ENCODE data around the gene KRTAP10-3. TPM values are rescaled to one million over a fixed set of nuclear protein-coding genes. Genes with fewer than 3 reads are reported as not detected.

KRTAP10-3 gene
- total and polyA plus RNA-seq, 2 donors (not counting 3 experiments of a cell fraction or from before 2014, with no cell fraction given): not detected

GRCh38 chr21:44509539-44509938, 49.1 kb downstream of the KRTAP10-3 start:
- FAIRE-seq: no peak
- dilution Hi-C loops (cut with MboI; ENCODE audit: extremely low pct_ligation_motif_present, low sequenced_read_pairs): no loop called here
- BruUV-seq (replicated peaks): no TSS peak

More at GRCh38 chr21:44509539-44509938, 49.1 kb downstream of the KRTAP10-3 start:
- no peak overlapping the region for H2AFZ ChIP-seq (ENCODE audit: low read depth, low read length)
- H3K4me3 ChIP-seq (replicated peaks in 1 of 3; ENCODE audit: insufficient read depth in 1 of 3, low read depth in 1 of 3, low read length in 3 of 3): no peak overlapping the region
- no peaks in the 10 kb centered on the region for H3K9me1 ChIP-seq (replicated peaks; ENCODE audit: control insufficient read depth, extremely low read depth, insufficient read depth, low read length)
- H3K36me3 ChIP-seq (ENCODE audit: control insufficient read depth in 2 of 2, extremely low read depth in 1 of 2, insufficient read depth in 2 of 2, low read length in 2 of 2): no peaks in the 10 kb centered on the region
- no peak overlapping the region for H3K4me2 ChIP-seq (ENCODE audit: insufficient read depth, low read length)
- H3K9me3 ChIP-seq (replicated peaks; ENCODE audit: control insufficient read depth, insufficient read depth, low read length): no peaks in the 10 kb centered on the region
- no peaks in the 10 kb centered on the region for H4K20me1 ChIP-seq (replicated peaks; ENCODE audit: control insufficient read depth, extremely low read depth, insufficient read depth, low read length)
- intact Hi-C loops (cut with micrococcal nuclease): no loop called here
- CTCF ChIA-PET: interaction anchor here (0.8 to 5.1 kb wide), 7 partner anchors 9 to 422 kb away, joined by 3 to 125 read pairs (median 9); no protein-coding TSS in a partner anchor
- POLR2A ChIA-PET: no interaction called here
- no peaks in the 10 kb centered on the region for H3K27me3 ChIP-seq (ENCODE audit: control insufficient read depth in 2 of 2, insufficient read depth in 2 of 2, low read length in 2 of 2)
- H3K4me1 ChIP-seq (ENCODE audit: control insufficient read depth, extremely low read depth, insufficient read depth, low read length): no peaks in the 10 kb centered on the region
- no peaks in the 10 kb centered on the region for H3K79me2 ChIP-seq (ENCODE audit: control insufficient read depth, insufficient read depth, low read length)
- H3K27ac ChIP-seq (ENCODE audit: insufficient read depth, low read depth, low read length): no peak overlapping the region
- H3K9ac ChIP-seq (replicated peaks; ENCODE audit: extremely low read depth, insufficient read depth, low read length): no peak overlapping the region
- TF ChIP-seq POLR2A (IDR thresholded peaks at IDR 0.05; ENCODE audit: low read depth, low read length) (no peak), JUN (IDR thresholded peaks at IDR 0.05; ENCODE audit: borderline replicate concordance, insufficient read depth, insufficient read length, low read depth) (no peak), MYC (IDR thresholded peaks at IDR 0.05; ENCODE audit: low read depth, low read length) (no peak), FOS (IDR thresholded peaks at IDR 0.05; ENCODE audit: borderline replicate concordance, insufficient read depth, low read length) (no peak), GATA2 (IDR thresholded peaks at IDR 0.05; ENCODE audit: insufficient read depth, insufficient read length, low read depth, low read length) (no peak), POLR2AphosphoS5 (IDR thresholded peaks at IDR 0.05; ENCODE audit: insufficient read depth, low read depth, low read length) (no peak), MAX (IDR thresholded peaks at IDR 0.05; ENCODE audit: insufficient read depth, insufficient read length) (no peak), EZH2 (IDR thresholded peaks at IDR 0.05; ENCODE audit: borderline replicate concordance, low read depth, low read length, severe bottlenecking) (no peak), CTCF (IDR thresholded peaks at IDR 0.05; ENCODE audit: extremely low read depth in 1 of 2, insufficient read depth in 1 of 2, low read depth in 1 of 2, low read length in 2 of 2) (no peak)
- DNase-seq (ENCODE audit: low read depth, low spot score): no peak
